K562 (cell line): ENCODE data around the gene EOMES.

Experiments
- CREB1 ChIP-seq, 2 experiments: sonication (generic) in 1 of 2; formaldehyde crosslinking in 1 of 2; IDR thresholded peaks; 2 replicates each; pipeline versions ENCODE4 v1.6.1 to v1.8.0; 2012 to 2022; ENCODE audit warnings: inconsistent platforms in 1 of 2, mild to moderate bottlenecking in 1 of 2, missing genetic modification reagents in 1 of 2, moderate library complexity in 1 of 2
- NEUROD1 ChIP-seq: fragments of 150-350 bp; IDR thresholded peaks from 2 replicates; pipeline ENCODE4 v1.6.1; 2014; ENCODE audit warnings: borderline replicate concordance, low read length, low read depth; ENCODE audit not compliant: partially characterized antibody
- POLR2A ChIP-seq: fragments of 450-650 bp; conservative IDR thresholded peaks from 2 replicates; pipeline ENCODE4 v1.6.1; 2016
- RAD21 ChIP-seq, 2 experiments: fragments of 250-450 bp in 1 of 2; fragments of 450-650 bp in 1 of 2; sonication (Bioruptor Pico) in 1 of 2; formaldehyde crosslinking in 1 of 2; IDR thresholded peaks in 1 of 2; conservative IDR thresholded peaks in 1 of 2; 2 replicates each; pipeline versions ENCODE4 v1.4.0 to v1.8.0; 2020 to 2022; ENCODE audit warnings: mild to moderate bottlenecking in 2 of 2, moderate library complexity in 1 of 2
- SP1 ChIP-seq: sonication (generic); formaldehyde crosslinking; IDR thresholded peaks from 2 replicates; pipeline ENCODE4 v1.8.1; 2022; ENCODE audit warnings: mild to moderate bottlenecking, missing genetic modification reagents
- TAF15 ChIP-seq: fragments of 200-400 bp; formaldehyde crosslinking; IDR thresholded peaks from 2 replicates; pipeline ENCODE4 v1.6.1; 2017; ENCODE audit warnings: mild to moderate bottlenecking, low read depth, low read length, moderate library complexity
- ZBTB9 ChIP-seq: fragments of 450-650 bp; formaldehyde crosslinking; IDR thresholded peaks from 2 replicates; pipeline ENCODE4 v1.4.0; 2020; ENCODE audit warnings: mild to moderate bottlenecking, moderate library complexity
- ZNF212 ChIP-seq: fragments of 450-650 bp; formaldehyde crosslinking; IDR thresholded peaks from 2 replicates; pipeline ENCODE4 v1.4.0; 2020; ENCODE audit warnings: mild to moderate bottlenecking

- TF ChIP-seq POLR2A = no peak
- no peak for TF ChIP-seq CREB1 (IDR thresholded peaks at IDR 0.05)
- no peak for TF ChIP-seq CREB1 (CRISPR knock-in tag; IDR thresholded peaks at IDR 0.05)
- TF ChIP-seq TAF15 = no peak
- TF ChIP-seq NEUROD1 = no peak
- TF ChIP-seq ZNF212 = no peak
- TF ChIP-seq ZBTB9 = no peak
- no peak for TF ChIP-seq SP1 (CRISPR knock-in tag)
- no peak for TF ChIP-seq RAD21 (CRISPR knock-in tag; conservative IDR thresholded peaks at IDR 0.05 in 1 of 2, IDR thresholded peaks at IDR 0.05 in 1 of 2)
Measured at GRCh38 chr3:27756877-27757276, 34.8 kb upstream of the EOMES start.
